GM18867 (cell line): ENCODE results near the gene AUTS2.

ENCODE experiments used
- ATAC-seq: cut with Tn5 transposase; IDR thresholded peaks from one replicate; pipeline ENCODE4 v1.9.1; 2021; ENCODE audit warnings: mild to moderate bottlenecking, moderate library complexity; ENCODE audit not compliant: unreplicated experiment

The AUTS2 gene

GRCh38 chr7:70730451-70731110, 1132.3 kb downstream of the AUTS2 start:
- no peak for ATAC-seq

- no peak for ATAC-seq
Measured at GRCh38 chr7:70733090-70733489, 1134.8 kb downstream of the AUTS2 start.

- no peak for ATAC-seq
Measured at GRCh38 chr7:70734411-70734810, 1136.1 kb downstream of the AUTS2 start.

GRCh38 chr7:70735313-70735712, 1137.0 kb downstream of the AUTS2 start:
- ATAC-seq = no peak

- peak; percentile 41 for ATAC-seq
Measured at GRCh38 chr7:70736715-70737460, 1138.6 kb downstream of the AUTS2 start.

GRCh38 chr7:70738151-70738885, 1140.0 kb downstream of the AUTS2 start:
- no peak for ATAC-seq

GRCh38 chr7:70739646-70740210, 1141.5 kb downstream of the AUTS2 start:
- ATAC-seq = no peak

- ATAC-seq = no peak
Measured at GRCh38 chr7:70741666-70742065, 1143.4 kb downstream of the AUTS2 start.

GRCh38 chr7:70743531-70744325, 1145.5 kb downstream of the AUTS2 start:
- ATAC-seq = no peak

- ATAC-seq = no peak
Measured at GRCh38 chr7:70744492-70744891, 1146.2 kb downstream of the AUTS2 start.

GRCh38 chr7:70749831-70750230, 1151.6 kb downstream of the AUTS2 start:
- ATAC-seq = no peak

- ATAC-seq = no peak
Measured at GRCh38 chr7:70751895-70752294, 1153.6 kb downstream of the AUTS2 start.

GRCh38 chr7:70752794-70753241, 1154.5 kb downstream of the AUTS2 start:
- no peak for ATAC-seq

GRCh38 chr7:70756789-70757188, 1158.5 kb downstream of the AUTS2 start:
- no peak for ATAC-seq

- ATAC-seq = no peak
Measured at GRCh38 chr7:70758646-70759045, 1160.4 kb downstream of the AUTS2 start.

GRCh38 chr7:70759674-70760073, 1161.4 kb downstream of the AUTS2 start:
- ATAC-seq = no peak

GRCh38 chr7:70761711-70762328, 1163.5 kb downstream of the AUTS2 start:
- peak; percentile 35 for ATAC-seq

GRCh38 chr7:70762696-70763095, 1164.4 kb downstream of the AUTS2 start:
- ATAC-seq = no peak

GRCh38 chr7:70763961-70764691, 1165.9 kb downstream of the AUTS2 start:
- ATAC-seq = peak; percentile 91
